NK-92 (cell line): Measurements from ENCODE around the gene PIK3IP1.

Experiments used
- DNase-seq: peaks from one replicate; lab custom pipeline; 2025; ENCODE audit not compliant: unreplicated experiment; lab: John Stamatoyannopoulos, UW

PIK3IP1 gene

GRCh38 chr22:31279821-31280505 lies 12.3 kb downstream of the PIK3IP1 start:
- no peak for DNase-seq

GRCh38 chr22:31279327-31279669 lies 13.0 kb downstream of the PIK3IP1 start:
- no peak for DNase-seq

- DNase-seq, result no peak
Observed at GRCh38 chr22:31278626-31279326, 13.5 kb downstream of the PIK3IP1 start.

DNA sequence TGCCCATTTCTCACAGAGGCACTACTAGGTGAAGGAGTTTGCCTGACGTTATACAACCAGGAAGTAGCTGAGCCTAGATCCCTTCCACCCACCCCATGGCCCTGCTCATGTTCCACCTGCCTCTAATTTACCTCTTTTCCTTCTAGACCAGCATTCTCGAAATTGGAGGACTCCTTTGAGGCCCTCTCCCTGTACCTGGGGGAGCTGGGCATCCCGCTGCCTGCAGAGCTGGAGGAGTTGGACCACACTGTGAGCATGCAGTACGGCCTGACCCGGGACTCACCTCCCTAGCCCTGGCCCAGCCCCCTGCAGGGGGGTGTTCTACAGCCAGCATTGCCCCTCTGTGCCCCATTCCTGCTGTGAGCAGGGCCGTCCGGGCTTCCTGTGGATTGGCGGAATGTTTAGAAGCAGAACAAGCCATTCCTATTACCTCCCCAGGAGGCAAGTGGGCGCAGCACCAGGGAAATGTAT lies 14.1 kb downstream of the PIK3IP1 start:
- DNase-seq, result no peak

DNA sequence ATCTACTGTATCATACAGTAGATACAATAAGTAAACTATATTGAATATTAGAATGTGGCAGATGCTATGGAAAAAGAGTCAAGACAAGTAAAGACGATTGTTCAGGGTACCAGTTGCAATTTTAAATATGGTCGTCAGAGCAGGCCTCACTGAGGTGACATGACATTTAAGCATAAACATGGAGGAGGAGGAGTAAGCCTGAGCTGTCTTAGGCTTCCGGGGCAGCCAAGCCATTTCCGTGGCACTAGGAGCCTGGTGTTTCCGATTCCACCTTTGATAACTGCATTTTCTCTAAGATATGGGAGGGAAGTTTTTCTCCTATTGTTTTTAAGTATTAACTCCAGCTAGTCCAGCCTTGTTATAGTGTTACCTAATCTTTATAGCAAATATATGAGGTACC lies 14.5 kb downstream of the PIK3IP1 start:
- DNase-seq, result no peak

GRCh38 chr22:31276426-31277167 lies 15.7 kb downstream of the PIK3IP1 start:
- no peak for DNase-seq

DNA sequence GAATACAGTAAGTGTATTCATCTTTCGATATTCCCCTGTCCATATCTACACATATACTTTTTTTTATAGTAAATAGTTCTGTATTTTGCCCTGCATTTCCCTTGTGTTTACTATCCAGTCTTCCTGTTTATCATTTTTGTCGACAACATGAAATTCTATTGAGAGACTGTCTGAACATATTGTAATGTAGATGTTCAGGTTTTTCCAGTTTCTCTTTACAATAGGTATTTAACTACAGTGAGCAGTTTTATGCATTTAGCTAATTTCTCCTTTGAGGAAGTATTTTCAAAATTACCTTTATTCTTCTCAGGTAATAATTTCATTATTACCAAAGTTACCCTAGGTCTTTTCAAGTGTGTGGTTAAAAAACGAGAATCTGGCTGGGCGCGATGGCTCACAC lies 16.7 kb downstream of the PIK3IP1 start:
- DNase-seq, result no peak

DNA sequence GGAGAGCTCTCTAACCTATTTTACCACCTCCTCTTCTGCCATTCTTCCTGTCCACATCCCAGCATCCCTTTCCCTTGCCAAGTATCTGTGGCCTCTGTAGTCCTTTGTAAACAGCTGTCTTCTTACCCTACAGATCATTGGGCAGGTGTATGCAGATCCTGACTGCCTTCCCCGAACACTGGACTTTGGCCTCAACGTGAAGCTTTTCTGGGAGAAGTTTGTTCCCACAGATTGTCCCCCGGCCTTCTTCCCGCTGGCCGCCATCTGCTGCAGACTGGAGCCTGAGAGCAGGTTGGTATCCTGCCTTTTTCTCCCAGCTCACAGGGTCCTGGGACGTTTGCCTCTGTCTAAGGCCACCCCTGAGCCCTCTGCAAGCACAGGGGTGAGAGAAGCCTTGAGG lies 17.3 kb downstream of the PIK3IP1 start:
- DNase-seq, result no peak

DNA sequence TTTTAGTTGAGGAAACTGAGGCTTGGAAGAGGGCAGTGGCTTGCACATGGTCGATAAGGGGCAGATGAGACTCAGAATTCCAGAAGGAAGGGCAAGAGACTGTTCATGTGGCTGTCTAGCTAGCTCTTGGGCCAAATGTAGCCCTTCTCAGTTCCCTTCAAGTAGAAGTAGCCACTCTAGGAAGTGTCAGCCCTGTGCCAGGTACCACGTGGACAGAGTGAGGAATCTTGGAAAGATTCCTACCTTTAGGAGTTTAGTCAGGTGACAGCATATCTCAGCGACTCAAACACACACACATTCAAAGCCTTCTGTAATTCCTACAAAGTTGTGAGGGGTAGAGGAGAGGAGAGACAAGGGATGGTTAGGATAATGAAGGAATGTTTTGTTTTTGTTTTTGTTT lies 18.3 kb downstream of the PIK3IP1 start:
- DNase-seq, result no peak

DNA sequence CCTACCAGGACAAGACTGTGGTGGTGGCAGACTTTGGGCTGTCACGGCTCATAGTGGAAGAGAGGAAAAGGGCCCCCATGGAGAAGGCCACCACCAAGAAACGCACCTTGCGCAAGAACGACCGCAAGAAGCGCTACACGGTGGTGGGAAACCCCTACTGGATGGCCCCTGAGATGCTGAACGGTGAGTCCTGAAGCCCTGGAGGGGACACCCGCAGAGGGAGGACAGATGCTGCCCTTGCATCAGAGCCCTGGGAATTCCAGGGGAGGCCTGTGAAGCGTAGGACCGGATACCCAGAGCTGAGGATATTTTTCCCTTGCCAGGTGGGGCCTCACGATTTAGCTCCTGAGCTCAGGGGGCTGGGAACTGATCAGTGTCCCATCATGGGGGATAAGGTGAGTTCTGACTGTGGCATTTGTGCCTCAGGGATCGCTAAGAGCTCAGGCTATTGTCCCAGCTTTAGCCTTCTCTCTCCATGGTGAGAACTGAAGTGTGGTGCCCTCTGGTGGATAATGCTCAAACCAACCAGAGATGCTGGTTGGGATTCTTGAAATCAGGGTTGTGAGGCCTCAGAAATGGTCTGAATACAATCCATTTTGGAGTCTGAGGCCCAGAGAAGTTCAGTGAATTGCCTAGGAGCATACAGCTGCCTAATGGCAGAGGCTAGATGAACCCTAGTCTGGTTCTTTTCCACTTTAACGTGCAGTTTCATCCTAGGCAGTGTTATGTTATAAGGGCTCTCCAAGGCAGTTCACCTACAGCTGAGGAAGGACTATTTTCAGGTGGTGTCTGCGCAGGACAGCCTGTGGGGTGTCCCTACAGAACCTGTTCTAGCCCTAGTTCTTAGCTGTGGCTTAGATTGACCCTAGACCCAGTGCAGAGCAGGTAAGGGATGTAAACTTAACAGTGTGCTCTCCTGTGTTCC lies 19.5 kb downstream of the PIK3IP1 start:
- no peak for DNase-seq

DNA sequence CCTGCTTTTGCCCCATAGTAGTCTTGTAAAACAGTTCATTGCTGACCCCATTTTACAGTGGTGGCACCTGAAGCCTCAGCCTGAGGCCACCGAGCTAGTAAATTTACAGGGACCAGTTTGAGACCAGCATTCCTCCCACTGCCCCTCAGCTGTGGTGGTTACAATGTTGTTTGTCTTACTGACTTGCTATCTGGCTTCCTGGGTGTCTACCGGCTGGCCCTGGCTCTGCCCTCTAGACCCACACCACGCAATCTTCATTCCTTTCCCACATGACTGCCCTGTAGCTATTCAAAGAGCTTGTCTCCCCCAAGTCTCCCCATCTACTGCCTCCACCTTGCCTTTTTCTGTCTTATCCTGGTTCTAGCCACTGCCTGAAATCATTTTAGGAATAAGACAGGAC lies 20.8 kb downstream of the PIK3IP1 start:
- no peak for DNase-seq

GRCh38 chr22:31271026-31271425 lies 21.3 kb downstream of the PIK3IP1 start:
- no peak for DNase-seq

- no peak for DNase-seq
Observed at GRCh38 chr22:31269892-31270579, 22.3 kb downstream of the PIK3IP1 start.

DNA sequence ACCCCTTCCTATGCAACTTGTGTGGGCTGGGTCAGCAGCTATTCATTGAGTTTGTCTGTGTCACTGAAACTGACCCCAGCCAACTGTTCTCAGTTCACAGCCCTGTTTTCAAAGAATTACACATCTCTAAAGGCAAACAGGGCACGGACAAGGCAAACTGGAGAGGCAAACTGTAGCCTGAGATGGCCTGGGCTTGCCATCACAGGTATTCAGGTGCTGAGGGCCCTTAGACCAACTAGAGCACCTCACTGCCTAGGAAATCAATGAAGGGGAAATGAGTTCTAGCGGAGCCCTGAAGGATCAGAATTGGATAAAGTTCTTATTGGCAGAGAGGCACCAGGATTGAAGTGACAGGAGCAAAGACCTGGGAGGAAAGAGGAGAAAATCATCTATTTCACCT lies 24.0 kb downstream of the PIK3IP1 start:
- DNase-seq, result no peak

- DNase-seq, result no peak
Observed at GRCh38 chr22:31263896-31264640, 28.2 kb downstream of the PIK3IP1 start.

DNA sequence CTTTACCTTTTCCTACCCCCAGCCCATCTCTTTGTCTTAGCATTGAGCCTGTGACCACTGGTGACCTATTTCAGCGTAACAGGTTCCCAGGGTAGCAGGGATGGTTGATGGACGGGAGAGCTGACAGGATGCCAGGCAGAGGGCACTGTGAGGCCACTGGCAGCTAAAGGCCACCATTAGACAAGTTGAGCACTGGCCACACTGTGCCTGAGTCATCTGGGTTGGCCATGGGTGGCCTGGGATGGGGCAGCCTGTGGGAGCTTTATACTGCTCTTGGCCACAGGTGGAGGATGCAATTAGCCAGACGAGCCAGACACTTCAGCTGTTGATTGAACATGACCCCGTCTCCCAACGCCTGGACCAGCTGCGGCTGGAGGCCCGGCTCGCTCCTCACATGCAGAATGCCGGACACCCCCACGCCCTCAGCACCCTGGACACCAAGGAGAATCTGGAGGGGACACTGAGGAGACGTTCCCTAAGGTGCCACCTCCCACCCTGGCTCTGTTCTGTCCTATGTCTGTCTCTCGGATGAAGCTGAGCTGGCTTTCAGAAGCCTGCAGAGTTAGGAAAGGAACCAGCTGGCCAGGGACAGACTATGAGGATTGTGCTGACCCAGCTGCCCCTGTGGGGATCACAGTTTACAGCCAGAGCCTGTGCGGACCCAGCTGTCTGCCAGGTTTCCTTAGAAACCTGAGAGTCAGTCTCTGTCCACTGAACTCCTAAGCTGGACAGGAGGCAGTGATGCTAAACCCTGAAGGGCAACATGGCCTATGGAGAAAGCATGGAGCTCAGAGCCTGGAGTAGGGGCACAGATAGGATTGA lies 29.8 kb downstream of the PIK3IP1 start:
- no peak for DNase-seq

DNA sequence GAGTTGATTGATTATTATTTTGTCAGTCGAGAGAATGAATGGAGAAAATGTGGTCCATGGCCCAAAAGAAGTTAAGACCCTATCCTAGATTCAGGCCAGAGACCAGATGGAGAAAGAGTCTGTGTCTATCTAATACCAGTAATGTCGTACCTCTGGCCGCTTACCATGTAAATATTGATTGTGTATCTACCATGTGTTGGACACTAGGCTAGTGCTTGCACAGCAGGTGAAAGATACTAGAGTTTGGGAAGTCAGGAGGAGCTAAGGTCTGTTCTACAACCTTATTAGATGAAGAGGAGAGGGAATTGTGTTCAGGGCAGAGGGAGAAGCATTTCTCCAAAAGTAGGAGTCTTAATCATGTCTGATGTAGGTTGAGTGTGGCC lies 31.8 kb downstream of the PIK3IP1 start:
- no peak for DNase-seq

- DNase-seq, result no peak
Observed at GRCh38 chr22:31259798-31260473, 32.4 kb downstream of the PIK3IP1 start.
